Sigmoid colon (tissue), 3 donors: ENCODE data around the gene PRAC2.

Source experiments
- CTCF ChIP-seq, 4 experiments: fragments of 450-650 bp in 3 of 4; fragments of 200-600 bp in 1 of 4; IDR thresholded peaks; one replicate each; pipeline ENCODE4 v1.5.1; 2016 to 2019; ENCODE audit warnings: antibody characterized with exemption in 4 of 4, mild to moderate bottlenecking in 3 of 4, moderate library complexity in 2 of 4
- POLR2A ChIP-seq, 2 donors: fragments of 450-650 bp; IDR thresholded peaks; one replicate each; pipeline ENCODE4 v1.6.1; 2016; ENCODE audit warnings: antibody characterized with exemption in 2 of 2, mild to moderate bottlenecking in 2 of 2, moderate library complexity in 2 of 2

GRCh38 chr17:48722201-48722907, 631 bp upstream of the PRAC2 start, which contains the start of gene PRAC1:
- TF ChIP-seq CTCF (IDR thresholded peaks at IDR 0.05) (no peak), POLR2A (IDR thresholded peaks at IDR 0.05) (peak in 1 of 2 donors; percentile 64)
